ENCODE results near the gene EVC2.

Gene EVC2

GRCh38 chr4:5515646-5516045, 192.7 kb downstream of the EVC2 start:
- no peak for TF ChIP-seq TCF4 (CRISPR knock-in tag; IDR thresholded peaks at IDR 0.05; ENCODE audit: borderline replicate concordance)
- TF ChIP-seq, protein P1, sequence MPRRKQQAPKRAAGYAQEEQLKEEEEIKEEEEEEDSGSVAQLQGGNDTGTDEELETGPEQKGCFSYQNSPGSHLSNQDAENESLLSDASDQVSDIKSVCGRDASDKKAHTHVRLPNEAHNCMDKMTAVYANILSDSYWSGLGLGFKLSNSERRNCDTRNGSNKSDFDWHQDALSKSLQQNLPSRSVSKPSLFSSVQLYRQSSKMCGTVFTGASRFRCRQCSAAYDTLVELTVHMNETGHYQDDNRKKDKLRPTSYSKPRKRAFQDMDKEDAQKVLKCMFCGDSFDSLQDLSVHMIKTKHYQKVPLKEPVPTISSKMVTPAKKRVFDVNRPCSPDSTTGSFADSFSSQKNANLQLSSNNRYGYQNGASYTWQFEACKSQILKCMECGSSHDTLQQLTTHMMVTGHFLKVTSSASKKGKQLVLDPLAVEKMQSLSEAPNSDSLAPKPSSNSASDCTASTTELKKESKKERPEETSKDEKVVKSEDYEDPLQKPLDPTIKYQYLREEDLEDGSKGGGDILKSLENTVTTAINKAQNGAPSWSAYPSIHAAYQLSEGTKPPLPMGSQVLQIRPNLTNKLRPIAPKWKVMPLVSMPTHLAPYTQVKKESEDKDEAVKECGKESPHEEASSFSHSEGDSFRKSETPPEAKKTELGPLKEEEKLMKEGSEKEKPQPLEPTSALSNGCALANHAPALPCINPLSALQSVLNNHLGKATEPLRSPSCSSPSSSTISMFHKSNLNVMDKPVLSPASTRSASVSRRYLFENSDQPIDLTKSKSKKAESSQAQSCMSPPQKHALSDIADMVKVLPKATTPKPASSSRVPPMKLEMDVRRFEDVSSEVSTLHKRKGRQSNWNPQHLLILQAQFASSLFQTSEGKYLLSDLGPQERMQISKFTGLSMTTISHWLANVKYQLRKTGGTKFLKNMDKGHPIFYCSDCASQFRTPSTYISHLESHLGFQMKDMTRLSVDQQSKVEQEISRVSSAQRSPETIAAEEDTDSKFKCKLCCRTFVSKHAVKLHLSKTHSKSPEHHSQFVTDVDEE (CRISPR knock-in tag; IDR thresholded peaks at IDR 0.05) = no peak
- no peak for TF ChIP-seq TOX (CRISPR knock-in tag; IDR thresholded peaks at IDR 0.05; ENCODE audit: borderline replicate concordance)
- TF ChIP-seq PPARA (CRISPR knock-in tag; IDR thresholded peaks at IDR 0.05; ENCODE audit: borderline replicate concordance) = no peak
- TF ChIP-seq ZNF70 (CRISPR knock-in tag; IDR thresholded peaks at IDR 0.05) = no peak
- TF ChIP-seq OSR1 (CRISPR knock-in tag; IDR thresholded peaks at IDR 0.05) = no peak
- TF ChIP-seq CSDC2 (CRISPR knock-in tag; IDR thresholded peaks at IDR 0.05) = no peak
- TF ChIP-seq, protein P2, sequence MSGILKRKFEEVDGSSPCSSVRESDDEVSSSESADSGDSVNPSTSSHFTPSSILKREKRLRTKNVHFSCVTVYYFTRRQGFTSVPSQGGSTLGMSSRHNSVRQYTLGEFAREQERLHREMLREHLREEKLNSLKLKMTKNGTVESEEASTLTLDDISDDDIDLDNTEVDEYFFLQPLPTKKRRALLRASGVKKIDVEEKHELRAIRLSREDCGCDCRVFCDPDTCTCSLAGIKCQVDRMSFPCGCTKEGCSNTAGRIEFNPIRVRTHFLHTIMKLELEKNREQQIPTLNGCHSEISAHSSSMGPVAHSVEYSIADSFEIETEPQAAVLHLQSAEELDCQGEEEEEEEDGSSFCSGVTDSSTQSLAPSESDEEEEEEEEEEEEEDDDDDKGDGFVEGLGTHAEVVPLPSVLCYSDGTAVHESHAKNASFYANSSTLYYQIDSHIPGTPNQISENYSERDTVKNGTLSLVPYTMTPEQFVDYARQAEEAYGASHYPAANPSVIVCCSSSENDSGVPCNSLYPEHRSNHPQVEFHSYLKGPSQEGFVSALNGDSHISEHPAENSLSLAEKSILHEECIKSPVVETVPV (CRISPR knock-in tag; IDR thresholded peaks at IDR 0.05) = no peak
- no peak for TF ChIP-seq ZNF8 (CRISPR knock-in tag; IDR thresholded peaks at IDR 0.05)
- TF ChIP-seq ARNTL (CRISPR knock-in tag; IDR thresholded peaks at IDR 0.05; ENCODE audit: borderline replicate concordance, low read depth) = no peak
- TF ChIP-seq GLIS3 (CRISPR knock-in tag; IDR thresholded peaks at IDR 0.05) = no peak
- TF ChIP-seq ESRRG (CRISPR knock-in tag; IDR thresholded peaks at IDR 0.05) = no peak
- TF ChIP-seq ZC3H10 (CRISPR knock-in tag; IDR thresholded peaks at IDR 0.05) = no peak
- TF ChIP-seq ZFP3 (CRISPR knock-in tag; IDR thresholded peaks at IDR 0.05) = no peak
- no peak for TF ChIP-seq SNAI2 (CRISPR knock-in tag; IDR thresholded peaks at IDR 0.05)
- no peak for TF ChIP-seq ZNF565 (CRISPR knock-in tag; conservative IDR thresholded peaks at IDR 0.05; ENCODE audit: low read depth)
- TF ChIP-seq ZFP30 (CRISPR knock-in tag; IDR thresholded peaks at IDR 0.05) = no peak
- TF ChIP-seq, protein P3, sequence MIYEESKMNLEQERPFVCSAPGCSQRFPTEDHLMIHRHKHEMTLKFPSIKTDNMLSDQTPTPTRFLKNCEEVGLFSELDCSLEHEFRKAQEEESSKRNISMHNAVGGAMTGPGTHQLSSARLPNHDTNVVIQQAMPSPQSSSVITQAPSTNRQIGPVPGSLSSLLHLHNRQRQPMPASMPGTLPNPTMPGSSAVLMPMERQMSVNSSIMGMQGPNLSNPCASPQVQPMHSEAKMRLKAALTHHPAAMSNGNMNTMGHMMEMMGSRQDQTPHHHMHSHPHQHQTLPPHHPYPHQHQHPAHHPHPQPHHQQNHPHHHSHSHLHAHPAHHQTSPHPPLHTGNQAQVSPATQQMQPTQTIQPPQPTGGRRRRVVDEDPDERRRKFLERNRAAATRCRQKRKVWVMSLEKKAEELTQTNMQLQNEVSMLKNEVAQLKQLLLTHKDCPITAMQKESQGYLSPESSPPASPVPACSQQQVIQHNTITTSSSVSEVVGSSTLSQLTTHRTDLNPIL (CRISPR knock-in tag; IDR thresholded peaks at IDR 0.05; ENCODE audit: low read depth) = no peak
- no peak for ATAC-seq

Data from SK-N-SH treated with all-trans-retinoic acid at 6 μM for 48 hours (cell line).